Measurements from ENCODE around the gene TOX3. TPM values are rescaled to one million over a fixed set of nuclear protein-coding genes. Genes with fewer than 3 reads are reported as not detected.

Gene TOX3
- total and polyA plus RNA-seq, 10 of the 15 experiments (the other 5 are each of a cell fraction or from before 2014, with no cell fraction given): not detected

DNA sequence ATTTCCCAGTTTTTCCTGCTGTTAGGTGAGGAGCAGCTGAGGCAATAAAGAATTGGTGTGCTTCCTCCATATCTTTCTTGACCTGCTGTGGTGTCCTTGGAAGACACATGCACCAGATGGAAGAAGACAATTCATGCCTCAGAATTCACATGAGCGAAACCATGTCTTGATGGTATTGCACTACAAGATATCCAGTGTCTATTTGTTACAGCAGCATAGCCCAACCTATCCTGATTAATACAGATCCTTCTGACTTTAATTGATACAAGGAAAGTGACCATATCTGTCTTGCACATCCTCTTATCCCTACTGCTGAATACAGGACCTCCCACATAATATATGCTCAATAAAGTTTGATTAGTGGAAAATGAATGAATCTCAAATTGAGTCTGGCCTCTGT, 9.1 kb upstream of the TOX3 start:
- SMC1A ChIA-PET (ENCODE audit: uncharacterized antibody, unreplicated experiment): no interaction called here
- Histone ChIP-seq H2AFZ (ENCODE audit: control insufficient read depth, low read depth, low read length) (no peak overlapping the region), H3K36me3 (ENCODE audit: control insufficient read depth in 2 of 2, insufficient read depth in 2 of 2, low read length in 1 of 2) (no peaks in the 10 kb centered on the region), H3K9me3 (replicated peaks; ENCODE audit: control insufficient read depth, insufficient read depth, low read length) (no peaks in the 10 kb centered on the region; the same call in 2 of the 3 replicates), H4K20me1 (ENCODE audit: control insufficient read depth, insufficient read depth) (no peaks in the 10 kb centered on the region), H3K4me3 (no peak overlapping the region), H3K4me1 (ENCODE audit: control insufficient read depth, insufficient read depth, low read length) (no peaks in the 10 kb centered on the region), H3K27me3 (replicated peaks in 1 of 2; ENCODE audit: control insufficient read depth in 2 of 2, insufficient read depth in 2 of 2, low read length in 1 of 2) (no peaks in the 10 kb centered on the region), H3K27ac (ENCODE audit: control insufficient read depth, insufficient read depth) (no peak overlapping the region), H3K79me2 (ENCODE audit: control insufficient read depth, insufficient read depth, low read length) (no peaks in the 10 kb centered on the region), H3K4me2 (ENCODE audit: control insufficient read depth, insufficient read depth) (no peak overlapping the region), H3K9ac (ENCODE audit: control insufficient read depth, insufficient read depth, low read length) (no peak overlapping the region)
- DNase-seq (ENCODE audit: low read depth, low spot score) (no peak), ATAC-seq (no peak), FAIRE-seq (no peak)
- WGBS (ENCODE audit: insufficient coverage, insufficient replicate concordance, low lambda C conversion rate, missing lambda C conversion rate): 5% methylated on average over 1 of the region's 1 CpG
- RAD21 ChIA-PET (ENCODE audit: unreplicated experiment): no interaction called here
- in situ Hi-C loops (cut with MboI): no loop called here
- intact Hi-C loops (cut with micrococcal nuclease; ENCODE audit: unreplicated experiment): no loop called here
- CTCF ChIA-PET: no interaction called here
- POLR2A ChIA-PET: no interaction called here
- no TSS peak for BruUV-seq (replicated peaks)
- TF ChIP-seq EP300 (IDR thresholded peaks at IDR 0.05; ENCODE audit: borderline replicate concordance in 1 of 2, control insufficient read depth in 1 of 2, low read depth in 2 of 2, low read length in 2 of 2): no peak
- no peak for TF ChIP-seq STAT3 (IDR thresholded peaks at IDR 0.05; ENCODE audit: low read depth, low read length)
- TF ChIP-seq CHD1 (IDR thresholded peaks at IDR 0.05; ENCODE audit: low read depth, low read length): no peak
- TF ChIP-seq, protein P1, sequence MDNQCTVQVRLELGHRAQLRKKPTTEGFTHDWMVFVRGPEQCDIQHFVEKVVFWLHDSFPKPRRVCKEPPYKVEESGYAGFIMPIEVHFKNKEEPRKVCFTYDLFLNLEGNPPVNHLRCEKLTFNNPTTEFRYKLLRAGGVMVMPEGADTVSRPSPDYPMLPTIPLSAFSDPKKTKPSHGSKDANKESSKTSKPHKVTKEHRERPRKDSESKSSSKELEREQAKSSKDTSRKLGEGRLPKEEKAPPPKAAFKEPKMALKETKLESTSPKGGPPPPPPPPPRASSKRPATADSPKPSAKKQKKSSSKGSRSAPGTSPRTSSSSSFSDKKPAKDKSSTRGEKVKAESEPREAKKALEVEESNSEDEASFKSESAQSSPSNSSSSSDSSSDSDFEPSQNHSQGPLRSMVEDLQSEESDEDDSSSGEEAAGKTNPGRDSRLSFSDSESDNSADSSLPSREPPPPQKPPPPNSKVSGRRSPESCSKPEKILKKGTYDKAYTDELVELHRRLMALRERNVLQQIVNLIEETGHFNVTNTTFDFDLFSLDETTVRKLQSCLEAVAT (IDR thresholded peaks at IDR 0.05): no peak
- TF ChIP-seq FOXK2 (IDR thresholded peaks at IDR 0.05): no peak
- no peak for TF ChIP-seq RFX5 (IDR thresholded peaks at IDR 0.05; ENCODE audit: low read depth, low read length)
- no peak for TF ChIP-seq POU2F2 (IDR thresholded peaks at IDR 0.05; ENCODE audit: borderline replicate concordance, low read depth, low read length)
- TF ChIP-seq ZNF217 (IDR thresholded peaks at IDR 0.05): no peak
- TF ChIP-seq SUPT20H (IDR thresholded peaks at IDR 0.05; ENCODE audit: borderline replicate concordance, control insufficient read depth, low read depth, low read length): no peak
- TF ChIP-seq NR2F1 (conservative IDR thresholded peaks at IDR 0.05): no peak
- TF ChIP-seq, protein P2, sequence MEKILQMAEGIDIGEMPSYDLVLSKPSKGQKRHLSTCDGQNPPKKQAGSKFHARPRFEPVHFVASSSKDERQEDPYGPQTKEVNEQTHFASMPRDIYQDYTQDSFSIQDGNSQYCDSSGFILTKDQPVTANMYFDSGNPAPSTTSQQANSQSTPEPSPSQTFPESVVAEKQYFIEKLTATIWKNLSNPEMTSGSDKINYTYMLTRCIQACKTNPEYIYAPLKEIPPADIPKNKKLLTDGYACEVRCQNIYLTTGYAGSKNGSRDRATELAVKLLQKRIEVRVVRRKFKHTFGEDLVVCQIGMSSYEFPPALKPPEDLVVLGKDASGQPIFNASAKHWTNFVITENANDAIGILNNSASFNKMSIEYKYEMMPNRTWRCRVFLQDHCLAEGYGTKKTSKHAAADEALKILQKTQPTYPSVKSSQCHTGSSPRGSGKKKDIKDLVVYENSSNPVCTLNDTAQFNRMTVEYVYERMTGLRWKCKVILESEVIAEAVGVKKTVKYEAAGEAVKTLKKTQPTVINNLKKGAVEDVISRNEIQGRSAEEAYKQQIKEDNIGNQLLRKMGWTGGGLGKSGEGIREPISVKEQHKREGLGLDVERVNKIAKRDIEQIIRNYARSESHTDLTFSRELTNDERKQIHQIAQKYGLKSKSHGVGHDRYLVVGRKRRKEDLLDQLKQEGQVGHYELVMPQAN (conservative IDR thresholded peaks at IDR 0.05): no peak
- TF ChIP-seq, protein P3, sequence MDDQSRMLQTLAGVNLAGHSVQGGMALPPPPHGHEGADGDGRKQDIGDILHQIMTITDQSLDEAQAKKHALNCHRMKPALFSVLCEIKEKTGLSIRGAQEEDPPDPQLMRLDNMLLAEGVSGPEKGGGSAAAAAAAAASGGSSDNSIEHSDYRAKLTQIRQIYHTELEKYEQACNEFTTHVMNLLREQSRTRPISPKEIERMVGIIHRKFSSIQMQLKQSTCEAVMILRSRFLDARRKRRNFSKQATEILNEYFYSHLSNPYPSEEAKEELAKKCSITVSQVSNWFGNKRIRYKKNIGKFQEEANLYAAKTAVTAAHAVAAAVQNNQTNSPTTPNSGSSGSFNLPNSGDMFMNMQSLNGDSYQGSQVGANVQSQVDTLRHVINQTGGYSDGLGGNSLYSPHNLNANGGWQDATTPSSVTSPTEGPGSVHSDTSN (IDR thresholded peaks at IDR 0.05; ENCODE audit: insufficient replicate concordance, low read depth, low read length): no peak
- no peak for TF ChIP-seq ZSCAN29 (IDR thresholded peaks at IDR 0.05)
- no peak for TF ChIP-seq NRF1 (conservative IDR thresholded peaks at IDR 0.05; ENCODE audit: low read depth, low read length)
- no peak for TF ChIP-seq TCF3 (IDR thresholded peaks at IDR 0.05; ENCODE audit: borderline replicate concordance, insufficient read depth, low read depth, low read length)
- no peak for TF ChIP-seq POLR2AphosphoS5 (IDR thresholded peaks at IDR 0.05; ENCODE audit: low read length)
- no peak for TF ChIP-seq ETV6 (conservative IDR thresholded peaks at IDR 0.05 in 1 of 2, IDR thresholded peaks at IDR 0.05 in 1 of 2; ENCODE audit: borderline replicate concordance in 1 of 2, low read depth in 1 of 2)
- TF ChIP-seq, protein P4, sequence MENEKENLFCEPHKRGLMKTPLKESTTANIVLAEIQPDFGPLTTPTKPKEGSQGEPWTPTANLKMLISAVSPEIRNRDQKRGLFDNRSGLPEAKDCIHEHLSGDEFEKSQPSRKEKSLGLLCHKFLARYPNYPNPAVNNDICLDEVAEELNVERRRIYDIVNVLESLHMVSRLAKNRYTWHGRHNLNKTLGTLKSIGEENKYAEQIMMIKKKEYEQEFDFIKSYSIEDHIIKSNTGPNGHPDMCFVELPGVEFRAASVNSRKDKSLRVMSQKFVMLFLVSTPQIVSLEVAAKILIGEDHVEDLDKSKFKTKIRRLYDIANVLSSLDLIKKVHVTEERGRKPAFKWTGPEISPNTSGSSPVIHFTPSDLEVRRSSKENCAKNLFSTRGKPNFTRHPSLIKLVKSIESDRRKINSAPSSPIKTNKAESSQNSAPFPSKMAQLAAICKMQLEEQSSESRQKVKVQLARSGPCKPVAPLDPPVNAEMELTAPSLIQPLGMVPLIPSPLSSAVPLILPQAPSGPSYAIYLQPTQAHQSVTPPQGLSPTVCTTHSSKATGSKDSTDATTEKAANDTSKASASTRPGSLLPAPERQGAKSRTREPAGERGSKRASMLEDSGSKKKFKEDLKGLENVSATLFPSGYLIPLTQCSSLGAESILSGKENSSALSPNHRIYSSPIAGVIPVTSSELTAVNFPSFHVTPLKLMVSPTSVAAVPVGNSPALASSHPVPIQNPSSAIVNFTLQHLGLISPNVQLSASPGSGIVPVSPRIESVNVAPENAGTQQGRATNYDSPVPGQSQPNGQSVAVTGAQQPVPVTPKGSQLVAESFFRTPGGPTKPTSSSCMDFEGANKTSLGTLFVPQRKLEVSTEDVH (IDR thresholded peaks at IDR 0.05; ENCODE audit: low read depth, partially characterized antibody): no peak
